Hematopoietic multipotent progenitor cell treated with erythropoietin and hydrocortisone succinate and interleukin-3 and kit ligand, for 4 days (in vitro differentiated cells): Measurements from ENCODE around the gene DYNLT4.
"Not testable (repeated sequence)": the region's sequence is repeated elsewhere in the genome, so short reads cannot be mapped to it uniquely, and the experiment has no call there.

Source experiments
- DNase-seq: peaks from one replicate; pipeline ENCODE4 v3.0.0-alpha.2; 2015

DYNLT4 gene, protein sequence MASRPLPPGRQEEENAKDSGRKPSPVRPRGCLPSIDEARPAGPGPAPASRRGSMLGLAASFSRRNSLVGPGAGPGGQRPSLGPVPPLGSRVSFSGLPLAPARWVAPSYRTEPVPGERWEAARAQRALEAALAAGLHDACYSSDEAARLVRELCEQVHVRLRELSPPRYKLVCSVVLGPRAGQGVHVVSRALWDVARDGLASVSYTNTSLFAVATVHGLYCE

GRCh38 chr1:44806704-44807363 is at the start of gene DYNLT4:
Gene DYNLT4 (minus strand): TSS chr1:44807351. CDS start chr1:44806668, 683 bp downstream.
- DNase-seq = no peak

GRCh38 chr1:44855742-44856141 is 48.6 kb upstream of the DYNLT4 start:
- no peak for DNase-seq

DNA sequence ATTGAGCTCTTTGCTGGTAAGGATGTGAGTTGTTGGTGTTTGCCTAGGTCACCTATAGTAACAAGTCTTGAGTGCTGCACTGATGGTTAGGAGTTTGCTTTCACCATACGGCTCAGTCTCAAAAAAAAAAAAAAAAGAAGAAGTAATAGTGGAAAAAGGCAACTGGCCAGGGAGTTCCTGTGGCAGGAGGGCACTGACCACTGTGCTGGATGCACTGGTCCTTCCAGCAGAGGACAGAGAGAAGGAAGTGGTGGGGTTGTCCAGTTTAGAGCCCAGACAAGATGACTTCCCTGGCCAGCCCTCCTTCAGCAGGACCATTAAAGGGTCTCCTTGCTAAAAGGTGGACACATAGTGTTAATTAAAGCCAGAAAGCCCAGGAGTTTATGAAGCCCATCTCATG is 47.8 kb upstream of the DYNLT4 start:
- no peak for DNase-seq

DNA sequence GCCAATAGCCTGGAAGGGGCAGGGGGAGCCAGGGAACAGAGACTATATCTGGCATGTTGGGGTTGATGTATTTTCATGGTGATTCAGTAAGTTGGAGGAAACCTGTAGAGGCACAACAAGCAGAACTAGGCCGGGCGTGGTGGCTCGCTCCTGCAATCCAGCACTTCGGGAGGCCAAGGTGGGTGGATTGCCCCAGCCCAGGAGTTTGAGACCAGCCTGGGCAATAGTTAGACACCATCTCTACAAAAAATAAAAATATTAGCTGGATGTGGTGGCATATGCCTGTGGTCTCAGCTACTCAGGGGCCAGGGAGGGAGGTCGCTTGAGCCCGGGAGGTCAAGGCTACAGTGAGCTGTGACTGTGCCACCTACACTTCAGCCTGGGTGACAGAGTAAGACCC is 46.0 kb upstream of the DYNLT4 start:
- DNase-seq = no peak

DNA sequence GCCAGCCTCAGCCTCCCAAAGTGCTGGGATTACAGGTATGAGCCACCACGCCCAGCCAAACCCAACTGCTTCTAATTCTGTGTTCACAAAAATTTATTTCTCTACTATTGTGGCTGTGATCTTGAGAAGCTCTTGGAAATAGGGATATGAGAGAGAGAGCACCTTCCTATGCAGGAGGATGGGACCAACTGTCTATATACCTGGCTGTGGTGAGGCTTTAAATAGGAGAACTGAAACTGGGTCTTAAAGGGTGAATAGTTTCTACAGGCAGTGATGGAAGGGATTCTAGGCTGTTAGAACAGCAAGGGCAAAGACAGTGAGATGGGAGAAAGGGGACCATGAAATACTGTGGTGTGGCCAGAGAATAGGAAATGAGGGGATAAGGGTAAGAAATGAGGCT is 44.2 kb upstream of the DYNLT4 start:
- DNase-seq = no peak

DNA sequence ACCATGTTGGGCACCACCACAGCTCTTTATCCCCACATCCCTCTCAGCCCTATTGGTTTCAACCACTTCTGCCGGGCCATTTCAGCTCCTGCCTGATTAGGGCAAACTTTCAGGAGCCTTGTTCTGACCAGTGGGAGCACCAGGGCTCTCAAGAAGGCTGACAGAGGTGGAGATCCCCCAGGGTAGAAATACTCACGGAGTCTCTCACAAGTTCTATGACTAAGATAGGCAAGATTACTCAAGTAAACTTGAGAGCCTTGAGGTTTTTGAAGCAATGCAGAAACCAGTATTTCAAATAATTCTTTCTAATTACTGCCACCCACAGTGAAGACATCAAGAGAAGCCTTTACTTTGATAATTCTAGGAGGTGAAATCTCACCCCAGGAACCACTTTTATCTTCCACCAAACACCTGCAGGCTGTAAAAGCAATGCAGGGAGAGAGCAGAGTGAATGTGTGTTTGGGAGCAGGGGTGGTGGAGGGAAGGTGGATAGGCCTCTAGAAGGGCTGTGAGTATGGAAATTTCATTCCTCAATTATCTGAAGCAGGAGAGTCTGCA is 42.5 kb upstream of the DYNLT4 start:
- no peak for DNase-seq

DNA sequence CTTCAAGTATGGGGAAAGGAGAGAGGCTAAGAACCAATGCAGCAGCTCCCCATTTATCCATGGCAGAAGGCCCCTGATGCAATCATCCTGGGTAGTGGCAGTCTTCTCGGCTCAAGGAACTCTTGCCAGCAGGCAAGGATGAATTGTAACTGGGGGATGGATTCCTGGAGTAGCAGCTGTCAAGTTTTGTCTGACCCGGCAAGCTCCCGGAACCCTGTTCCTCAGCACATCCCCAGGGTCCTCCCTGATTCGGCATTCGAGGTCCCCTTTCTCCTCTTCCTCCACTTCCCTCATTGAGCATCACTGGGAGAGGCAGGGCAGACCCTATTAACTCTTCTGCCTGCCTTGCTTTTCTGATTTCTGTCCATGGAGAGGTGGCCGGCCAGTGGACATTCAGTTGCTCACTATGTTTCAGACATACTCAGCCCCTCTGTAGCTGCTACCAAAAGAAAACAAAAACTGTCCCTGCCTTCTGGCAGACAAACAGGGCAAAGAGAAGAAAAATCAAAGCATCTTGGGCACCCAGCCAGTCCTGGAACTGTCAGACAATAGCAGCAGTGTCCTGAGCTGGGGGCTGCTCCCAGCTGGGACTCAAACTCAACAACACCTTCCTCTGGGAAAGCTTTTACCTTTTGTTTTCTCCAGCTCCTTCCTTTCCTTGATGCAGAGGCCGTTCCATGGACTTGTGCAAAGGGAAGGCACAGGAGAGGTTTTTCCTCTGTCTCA is 41.5 kb upstream of the DYNLT4 start:
- DNase-seq = no peak

DNA sequence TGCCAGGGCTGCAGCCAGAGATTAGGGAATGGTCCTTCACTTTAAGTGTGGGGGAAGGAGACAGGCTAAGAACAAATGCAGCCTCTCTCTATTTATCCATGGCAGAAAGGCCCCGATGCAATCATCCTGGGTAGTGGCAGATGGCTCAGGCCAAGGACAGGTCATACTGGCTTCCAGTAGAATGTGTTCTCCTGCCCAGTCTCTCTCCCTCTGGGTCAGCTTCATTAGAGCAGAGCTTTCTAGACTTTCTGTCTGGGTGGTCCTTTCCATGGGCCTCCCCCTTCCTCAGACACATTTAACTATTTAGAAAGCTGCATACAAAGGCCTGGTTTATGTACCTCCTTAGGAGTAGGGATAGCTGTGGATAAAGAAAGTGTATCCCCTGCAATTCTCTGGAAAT is 40.7 kb upstream of the DYNLT4 start:
- DNase-seq = no peak

DNA sequence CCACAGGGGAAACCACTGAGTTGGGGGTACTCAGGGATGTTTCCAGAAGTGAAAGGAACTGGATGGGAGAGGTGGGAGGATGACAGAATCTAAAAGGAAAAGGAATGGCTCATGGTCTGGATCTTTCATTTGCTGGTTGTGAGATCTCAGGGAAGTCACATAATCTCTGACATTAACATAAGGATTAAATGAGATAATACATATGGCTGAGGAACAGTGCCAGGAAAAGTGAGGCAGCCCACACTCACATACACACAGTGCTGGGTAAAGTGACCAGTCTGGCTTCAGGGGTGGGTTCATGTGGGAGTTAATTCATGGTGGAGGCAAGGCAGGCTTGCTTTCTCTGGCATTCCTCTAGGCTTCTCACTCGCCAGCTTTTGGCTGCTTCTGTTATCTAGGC is 39.8 kb upstream of the DYNLT4 start:
- no peak for DNase-seq

GRCh38 chr1:44842862-44843655 is 35.9 kb upstream of the DYNLT4 start, which contains the start of gene PTCH2:
Gene PTCH2 (minus strand): TSS chr1:44843253. CDS start chr1:44842932, 321 bp downstream.
- DNase-seq = peak; percentile 82

DNA sequence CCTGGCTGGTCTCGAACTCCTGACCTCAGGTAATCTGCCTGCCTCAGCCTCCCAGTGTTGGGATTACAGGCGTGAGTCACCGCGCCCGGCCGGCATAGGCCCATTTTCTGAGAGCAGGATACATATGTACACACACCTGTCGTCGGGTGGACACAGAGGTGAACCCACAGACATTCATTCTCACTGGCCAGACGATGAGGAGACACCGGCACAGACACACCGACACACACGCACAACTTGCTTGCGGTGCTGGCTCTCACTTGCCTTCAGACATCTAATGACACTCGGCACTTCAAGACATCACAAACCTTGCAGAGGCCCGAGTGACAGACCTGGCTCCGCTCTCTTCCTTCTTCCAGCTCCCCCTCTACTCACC is 35.3 kb upstream of the DYNLT4 start:
- no peak for DNase-seq

GRCh38 chr1:44839576-44839975 is 32.4 kb upstream of the DYNLT4 start:
- DNase-seq = no peak

GRCh38 chr1:44838294-44838693 is 31.1 kb upstream of the DYNLT4 start:
- DNase-seq = not testable (repeated sequence)

- peak; percentile 94 for DNase-seq
Measured at GRCh38 chr1:44835738-44836675, 28.9 kb upstream of the DYNLT4 start.

GRCh38 chr1:44834328-44834727 is 27.2 kb upstream of the DYNLT4 start:
- DNase-seq = peak; percentile 49

- peak; percentile 75 for DNase-seq
Measured at GRCh38 chr1:44832056-44832705, 25.0 kb upstream of the DYNLT4 start.

DNA sequence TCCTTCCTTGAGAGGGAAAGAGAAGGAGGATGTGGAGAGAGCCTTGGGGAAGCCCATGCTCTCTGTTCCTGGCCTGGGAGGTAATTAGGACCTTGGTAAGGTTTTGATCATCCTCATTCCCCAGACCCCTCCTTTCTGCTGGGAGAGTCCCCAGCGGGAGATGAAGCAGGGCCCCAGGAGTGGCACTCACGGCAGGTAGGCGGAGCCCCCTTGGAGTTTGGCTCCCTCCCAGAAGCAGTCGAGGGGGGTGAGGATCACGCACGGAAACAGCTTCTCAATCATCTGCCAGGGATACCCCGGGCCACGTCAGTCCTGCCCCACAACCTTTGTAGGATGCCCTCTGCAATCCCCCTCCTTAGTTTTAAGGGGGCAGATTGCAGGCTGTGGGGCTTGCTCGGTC is 24.4 kb upstream of the DYNLT4 start:
- DNase-seq = peak; percentile 47

- peak; percentile 95 for DNase-seq
Measured at GRCh38 chr1:44830900-44831304, 23.8 kb upstream of the DYNLT4 start.

GRCh38 chr1:44829506-44830384 is 22.6 kb upstream of the DYNLT4 start:
- no peak for DNase-seq

GRCh38 chr1:44828841-44829440 is 21.8 kb upstream of the DYNLT4 start:
- DNase-seq = no peak
